ENCODE measurements around the gene ZNF281. TPM values are rescaled to one million over a fixed set of nuclear protein-coding genes. Genes with fewer than 3 reads are reported as not detected.

Gene ZNF281
- polyA plus RNA-seq, 1 of the 3 experiments (the other 2 are of a cell fraction) = 3.0 TPM

DNA sequence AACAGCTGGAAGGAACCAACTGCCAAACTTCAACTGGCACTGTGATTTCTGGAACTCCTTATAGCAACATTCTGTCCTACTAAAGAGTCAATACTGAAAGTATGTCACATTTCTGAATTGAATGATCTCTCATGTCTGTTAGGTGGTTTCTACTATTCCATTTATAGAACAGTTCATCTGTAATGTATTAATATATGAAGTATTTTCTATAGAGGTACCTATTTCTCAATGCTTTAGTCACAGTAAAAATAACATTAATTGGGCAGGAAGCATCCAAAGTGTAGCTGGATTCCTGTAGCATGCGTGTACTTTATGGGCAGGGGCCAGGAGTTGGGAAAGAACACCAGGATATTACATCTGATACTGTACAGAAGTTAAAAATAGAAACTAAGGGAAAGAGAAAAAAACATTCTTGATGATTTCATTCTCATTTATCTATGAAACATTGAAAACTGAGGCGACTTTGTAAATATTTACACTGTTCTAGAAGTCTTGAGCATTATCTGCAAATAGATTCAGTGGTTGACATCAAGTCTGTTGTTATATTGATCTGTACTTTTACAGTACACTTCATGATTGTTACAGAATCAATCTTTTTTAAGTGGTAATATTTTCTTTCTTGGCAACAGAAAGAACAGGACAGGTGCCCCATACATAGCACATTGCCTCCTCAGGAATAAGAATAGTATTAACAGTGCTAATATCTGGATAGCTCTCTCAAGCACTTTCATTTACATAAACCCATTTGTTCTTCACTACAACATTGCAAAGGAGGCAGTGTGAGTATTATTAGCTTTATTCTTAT lies 6.2 kb upstream of the ZNF281 start:
- POLR2A ChIA-PET = no interaction called here
- Histone ChIP-seq H3K4me1 (ENCODE audit: control insufficient read depth in 1 of 2, insufficient read depth in 2 of 2, low read depth in 1 of 2, low read length in 1 of 2) (peaks cover 0 to 16% of the 10 kb centered on the region in 2 experiments; a peak in 2 of 4 replicates), H3K9me2 (no peaks in the 10 kb centered on the region), H3F3A (replicated peaks; ENCODE audit: insufficient read depth) (peaks cover 25% of the 10 kb centered on the region), H3K9ac (peak overlapping the region; percentile 63), H3K27me3 (ENCODE audit: insufficient read depth) (no peaks in the 10 kb centered on the region), H3K79me2 (ENCODE audit: insufficient read depth) (no peaks in the 10 kb centered on the region), H3K27ac (ENCODE audit: low read depth in 2 of 2, low read length in 1 of 2) (peak overlapping the region; percentile 79 to 96), H3K36me3 (replicated peaks in 1 of 2; ENCODE audit: control insufficient read depth in 1 of 2, insufficient read depth in 2 of 2, low read length in 1 of 2) (no peaks in the 10 kb centered on the region), H4K20me1 (ENCODE audit: insufficient read depth) (no peaks in the 10 kb centered on the region), H3K4me2 (peak overlapping the region; percentile 71), H3K9me3 (no peaks in the 10 kb centered on the region; the same call in 1 of the 2 replicates), H3K4me3 (ENCODE audit: low read depth in 2 of 2, low read length in 1 of 2) (peak overlapping the region in 1 of 2 experiments; percentile 6; a peak in 1 of 4 replicates), H2AFZ (ENCODE audit: low read depth) (no peak overlapping the region)
- WGBS (ENCODE audit: low lambda C conversion rate) = 6% methylated on average over 2 of the region's 2 CpGs
- CTCF ChIA-PET = interaction anchor here (1.5 kb wide), 1 partner anchor 10 kb away, joined by 4 read pairs; no protein-coding TSS in a partner anchor
- no peak for DNase-seq
- TF ChIP-seq POLR2AphosphoS5 (IDR thresholded peaks at IDR 0.05; ENCODE audit: low read depth, low read length) (peak; percentile 47; the same call in 1 of the 2 replicates), MEF2A (IDR thresholded peaks at IDR 0.05; ENCODE audit: borderline replicate concordance, low read depth) (peak; percentile 98), NFIC (IDR thresholded peaks at IDR 0.05; ENCODE audit: borderline replicate concordance) (peak; percentile 90), FOXM1 (IDR thresholded peaks at IDR 0.05; ENCODE audit: low read depth) (peak; percentile 83), JUND (IDR thresholded peaks at IDR 0.05) (peak; percentile 94), YY1 (IDR thresholded peaks at IDR 0.05; ENCODE audit: low read depth) (no peak), FOSL2 (IDR thresholded peaks at IDR 0.05; ENCODE audit: borderline replicate concordance, low read depth) (peak; percentile 89), EP300 (IDR thresholded peaks at IDR 0.05; ENCODE audit: borderline replicate concordance in 1 of 2, low read depth in 1 of 2, low read length in 1 of 2) (peak in 1 of 2 experiments; percentile 91; a peak in 2 of 4 replicates), RXRA (IDR thresholded peaks at IDR 0.05; ENCODE audit: borderline replicate concordance, low read depth) (peak; percentile 67; the same call in 1 of the 2 replicates), EZH2phosphoT487 (IDR thresholded peaks at IDR 0.05; ENCODE audit: borderline replicate concordance, low read depth) (no peak), GABPA (IDR thresholded peaks at IDR 0.05; ENCODE audit: low read depth) (0 out of 2 replicates have a peak, but pooled peaks have one; percentile 33), SMC3 (IDR thresholded peaks at IDR 0.05; ENCODE audit: low read depth, low read length) (no peak), TCF12 (IDR thresholded peaks at IDR 0.05) (peak; percentile 92), TEAD4 (IDR thresholded peaks at IDR 0.05; ENCODE audit: borderline replicate concordance, insufficient read depth) (peak; percentile 85), RFX5 (IDR thresholded peaks at IDR 0.05; ENCODE audit: low read length) (no peak)
- TF ChIP-seq, protein P1, sequence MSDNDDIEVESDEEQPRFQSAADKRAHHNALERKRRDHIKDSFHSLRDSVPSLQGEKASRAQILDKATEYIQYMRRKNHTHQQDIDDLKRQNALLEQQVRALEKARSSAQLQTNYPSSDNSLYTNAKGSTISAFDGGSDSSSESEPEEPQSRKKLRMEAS (IDR thresholded peaks at IDR 0.05; ENCODE audit: low read depth) = peak; percentile 49
- TF ChIP-seq, protein P2, sequence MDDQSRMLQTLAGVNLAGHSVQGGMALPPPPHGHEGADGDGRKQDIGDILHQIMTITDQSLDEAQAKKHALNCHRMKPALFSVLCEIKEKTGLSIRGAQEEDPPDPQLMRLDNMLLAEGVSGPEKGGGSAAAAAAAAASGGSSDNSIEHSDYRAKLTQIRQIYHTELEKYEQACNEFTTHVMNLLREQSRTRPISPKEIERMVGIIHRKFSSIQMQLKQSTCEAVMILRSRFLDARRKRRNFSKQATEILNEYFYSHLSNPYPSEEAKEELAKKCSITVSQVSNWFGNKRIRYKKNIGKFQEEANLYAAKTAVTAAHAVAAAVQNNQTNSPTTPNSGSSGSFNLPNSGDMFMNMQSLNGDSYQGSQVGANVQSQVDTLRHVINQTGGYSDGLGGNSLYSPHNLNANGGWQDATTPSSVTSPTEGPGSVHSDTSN (IDR thresholded peaks at IDR 0.05) = peak; percentile 77
- TF ChIP-seq, protein P3, sequence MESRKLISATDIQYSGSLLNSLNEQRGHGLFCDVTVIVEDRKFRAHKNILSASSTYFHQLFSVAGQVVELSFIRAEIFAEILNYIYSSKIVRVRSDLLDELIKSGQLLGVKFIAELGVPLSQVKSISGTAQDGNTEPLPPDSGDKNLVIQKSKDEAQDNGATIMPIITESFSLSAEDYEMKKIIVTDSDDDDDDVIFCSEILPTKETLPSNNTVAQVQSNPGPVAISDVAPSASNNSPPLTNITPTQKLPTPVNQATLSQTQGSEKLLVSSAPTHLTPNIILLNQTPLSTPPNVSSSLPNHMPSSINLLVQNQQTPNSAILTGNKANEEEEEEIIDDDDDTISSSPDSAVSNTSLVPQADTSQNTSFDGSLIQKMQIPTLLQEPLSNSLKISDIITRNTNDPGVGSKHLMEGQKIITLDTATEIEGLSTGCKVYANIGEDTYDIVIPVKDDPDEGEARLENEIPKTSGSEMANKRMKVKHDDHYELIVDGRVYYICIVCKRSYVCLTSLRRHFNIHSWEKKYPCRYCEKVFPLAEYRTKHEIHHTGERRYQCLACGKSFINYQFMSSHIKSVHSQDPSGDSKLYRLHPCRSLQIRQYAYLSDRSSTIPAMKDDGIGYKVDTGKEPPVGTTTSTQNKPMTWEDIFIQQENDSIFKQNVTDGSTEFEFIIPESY (IDR thresholded peaks at IDR 0.05; ENCODE audit: borderline replicate concordance, low read depth) = peak; percentile 63; the same call in 1 of the 2 replicates

Data from SK-N-SH (cell line).